ENCODE measurements around the gene VPS37C.
A peak's percentile ranks its signal among the peaks of the same experiment; 100 is the strongest.

VPS37C gene

DNA sequence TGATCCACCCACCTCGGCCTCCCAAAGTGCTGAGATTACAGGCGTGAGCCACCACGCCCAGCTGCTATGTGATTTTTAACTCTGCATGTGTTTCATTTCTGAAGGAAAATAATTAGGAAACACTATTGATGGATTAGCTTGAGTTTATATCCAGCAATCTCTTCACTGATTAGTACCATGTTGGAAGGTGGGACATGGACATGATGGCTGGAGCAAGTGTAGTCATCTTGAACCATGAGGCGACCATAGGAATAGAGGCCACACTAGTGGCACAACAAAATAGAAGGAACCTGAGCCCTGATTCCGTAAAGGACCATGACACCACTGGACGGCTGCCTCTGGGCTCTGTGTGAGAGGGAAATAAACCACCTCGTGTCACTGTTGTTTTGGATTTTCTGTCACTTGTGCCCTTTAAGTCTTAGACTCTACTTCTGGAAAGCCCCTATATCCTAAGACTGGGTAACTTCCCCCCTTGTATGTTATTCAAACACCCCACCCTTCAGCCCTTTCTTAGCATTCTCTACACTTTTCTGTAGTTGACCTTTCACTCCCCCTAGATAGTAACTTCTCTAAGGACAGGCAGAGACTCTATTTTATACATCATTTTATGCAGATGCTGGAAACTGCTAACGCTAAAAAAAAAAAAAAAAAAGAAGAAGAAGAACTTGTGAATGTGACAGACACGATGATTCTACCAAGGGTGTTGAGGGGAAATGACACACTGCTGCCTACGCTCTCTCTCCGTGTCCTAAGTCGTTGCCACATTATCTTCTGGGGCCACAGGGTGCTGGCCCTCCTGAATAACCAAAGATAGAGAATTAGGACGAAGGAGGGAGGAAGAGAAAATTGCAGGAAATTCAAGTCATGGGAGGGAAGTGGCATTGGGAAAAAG, 2.7 kb upstream of the VPS37C start:
- no peaks in the 10 kb centered on the region for H3K27me3 ChIP-seq (ENCODE audit: insufficient read depth, low read depth)
- H3K4me1 ChIP-seq (ENCODE audit: low read depth, poor library complexity, severe bottlenecking): peaks cover 35% of the 10 kb centered on the region
- H3K9ac ChIP-seq: no peak overlapping the region
- no peaks in the 10 kb centered on the region for H3K79me2 ChIP-seq (ENCODE audit: insufficient read depth, low read depth)
- no peak overlapping the region for H2AFZ ChIP-seq (ENCODE audit: low read depth)
- H3K36me3 ChIP-seq (ENCODE audit: insufficient read depth): no peaks in the 10 kb centered on the region
- H3K4me2 ChIP-seq: no peak overlapping the region
- no peak overlapping the region for H3K4me3 ChIP-seq (IDR thresholded peaks at IDR 0.05; ENCODE audit: insufficient read depth, low read depth, low read length)
- H3K27ac ChIP-seq: no peak overlapping the region
- H4K20me1 ChIP-seq (ENCODE audit: insufficient read depth): no peaks in the 10 kb centered on the region
- TF ChIP-seq, protein P1, sequence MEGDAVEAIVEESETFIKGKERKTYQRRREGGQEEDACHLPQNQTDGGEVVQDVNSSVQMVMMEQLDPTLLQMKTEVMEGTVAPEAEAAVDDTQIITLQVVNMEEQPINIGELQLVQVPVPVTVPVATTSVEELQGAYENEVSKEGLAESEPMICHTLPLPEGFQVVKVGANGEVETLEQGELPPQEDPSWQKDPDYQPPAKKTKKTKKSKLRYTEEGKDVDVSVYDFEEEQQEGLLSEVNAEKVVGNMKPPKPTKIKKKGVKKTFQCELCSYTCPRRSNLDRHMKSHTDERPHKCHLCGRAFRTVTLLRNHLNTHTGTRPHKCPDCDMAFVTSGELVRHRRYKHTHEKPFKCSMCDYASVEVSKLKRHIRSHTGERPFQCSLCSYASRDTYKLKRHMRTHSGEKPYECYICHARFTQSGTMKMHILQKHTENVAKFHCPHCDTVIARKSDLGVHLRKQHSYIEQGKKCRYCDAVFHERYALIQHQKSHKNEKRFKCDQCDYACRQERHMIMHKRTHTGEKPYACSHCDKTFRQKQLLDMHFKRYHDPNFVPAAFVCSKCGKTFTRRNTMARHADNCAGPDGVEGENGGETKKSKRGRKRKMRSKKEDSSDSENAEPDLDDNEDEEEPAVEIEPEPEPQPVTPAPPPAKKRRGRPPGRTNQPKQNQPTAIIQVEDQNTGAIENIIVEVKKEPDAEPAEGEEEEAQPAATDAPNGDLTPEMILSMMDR (conservative IDR thresholded peaks at IDR 0.05; ENCODE audit: low read depth, low read length): no peak

DNA sequence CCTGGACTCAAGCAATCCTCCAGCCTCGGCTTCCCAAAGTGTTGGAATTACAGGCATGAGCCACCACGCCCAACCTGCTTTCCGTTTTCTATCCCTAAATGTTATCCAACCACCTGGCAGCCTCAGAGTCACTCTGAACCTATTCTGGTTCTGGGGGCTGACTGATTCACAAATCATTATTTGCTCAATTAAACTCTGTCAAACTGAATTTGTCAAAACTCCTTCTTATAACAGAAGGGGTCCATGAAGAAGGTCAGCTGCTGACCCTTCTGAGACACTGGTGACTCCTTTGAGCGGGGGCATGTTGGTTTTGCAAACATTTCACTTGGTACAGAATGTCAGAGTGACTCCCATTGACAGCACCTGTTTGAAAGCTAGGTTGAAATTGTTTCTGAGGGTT, 1.8 kb upstream of the VPS37C start:
- H3K4me2 ChIP-seq: no peak overlapping the region
- no peak overlapping the region for H3K27ac ChIP-seq
- peaks cover 43% of the 10 kb centered on the region for H3K4me1 ChIP-seq (ENCODE audit: low read depth, poor library complexity, severe bottlenecking)
- TF ChIP-seq, protein P1 (conservative IDR thresholded peaks at IDR 0.05; ENCODE audit: low read depth, low read length): no peak
- no peak overlapping the region for H3K9ac ChIP-seq
- no peaks in the 10 kb centered on the region for H3K79me2 ChIP-seq (ENCODE audit: insufficient read depth, low read depth)
- no peaks in the 10 kb centered on the region for H4K20me1 ChIP-seq (ENCODE audit: insufficient read depth)
- no peaks in the 10 kb centered on the region for H3K27me3 ChIP-seq (ENCODE audit: insufficient read depth, low read depth)
- no peak overlapping the region for H2AFZ ChIP-seq (ENCODE audit: low read depth)
- no peak overlapping the region for H3K4me3 ChIP-seq (IDR thresholded peaks at IDR 0.05; ENCODE audit: insufficient read depth, low read depth, low read length)
- no peaks in the 10 kb centered on the region for H3K36me3 ChIP-seq (ENCODE audit: insufficient read depth)

DNA sequence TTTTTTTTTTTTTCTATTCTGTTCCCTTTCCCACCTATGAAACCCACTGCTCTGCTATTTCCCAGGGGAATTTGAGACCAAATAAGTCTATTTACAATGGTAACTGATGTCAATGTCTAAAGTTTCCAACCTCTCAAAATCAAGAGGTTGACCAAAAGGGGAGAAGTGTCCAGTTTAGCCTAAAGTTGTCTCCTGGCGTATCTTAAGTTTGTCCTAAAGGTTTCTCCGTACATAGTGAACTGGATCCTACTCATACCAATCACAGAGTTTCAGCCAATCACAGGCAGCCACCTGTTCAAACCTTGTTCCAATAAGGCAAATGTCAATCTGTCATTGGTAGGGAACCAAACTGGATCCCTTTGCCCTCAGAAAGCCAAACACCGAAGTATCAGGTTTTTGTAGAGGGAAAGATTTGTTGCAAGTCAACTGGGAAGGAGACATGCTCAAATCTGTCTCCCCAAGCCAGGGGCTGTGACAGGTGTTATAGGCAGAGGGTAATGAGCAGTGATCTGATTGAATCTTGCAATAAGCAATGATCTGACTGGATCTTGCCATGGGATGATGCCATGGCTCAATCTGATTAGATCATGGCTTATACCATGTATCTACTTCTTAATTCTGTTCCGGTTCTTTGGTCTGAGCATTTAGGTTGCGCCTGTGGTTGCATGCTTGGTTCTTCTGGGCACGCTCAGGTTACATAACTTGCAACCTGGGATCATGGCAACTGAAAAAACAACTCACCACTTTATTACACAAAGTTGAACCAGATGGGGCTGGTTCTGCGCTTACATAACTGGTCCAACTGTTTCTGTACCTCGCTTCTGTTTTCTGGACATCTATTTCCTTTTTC, 1.1 kb upstream of the VPS37C start:
- H3K9ac ChIP-seq: peak overlapping the region; percentile 75
- H3K4me3 ChIP-seq (IDR thresholded peaks at IDR 0.05; ENCODE audit: insufficient read depth, low read depth, low read length): no peak overlapping the region
- TF ChIP-seq, protein P1 (conservative IDR thresholded peaks at IDR 0.05; ENCODE audit: low read depth, low read length): no peak
- no peaks in the 10 kb centered on the region for H3K27me3 ChIP-seq (ENCODE audit: insufficient read depth, low read depth)
- H2AFZ ChIP-seq (ENCODE audit: low read depth): peak overlapping the region; percentile 76
- H3K4me2 ChIP-seq: peak overlapping the region; percentile 95
- no peaks in the 10 kb centered on the region for H4K20me1 ChIP-seq (ENCODE audit: insufficient read depth)
- H3K79me2 ChIP-seq (ENCODE audit: insufficient read depth, low read depth): no peaks in the 10 kb centered on the region
- H3K4me1 ChIP-seq (ENCODE audit: low read depth, poor library complexity, severe bottlenecking): peaks cover 40% of the 10 kb centered on the region
- H3K27ac ChIP-seq: peak overlapping the region; percentile 81
- H3K36me3 ChIP-seq (ENCODE audit: insufficient read depth): no peaks in the 10 kb centered on the region

DNA sequence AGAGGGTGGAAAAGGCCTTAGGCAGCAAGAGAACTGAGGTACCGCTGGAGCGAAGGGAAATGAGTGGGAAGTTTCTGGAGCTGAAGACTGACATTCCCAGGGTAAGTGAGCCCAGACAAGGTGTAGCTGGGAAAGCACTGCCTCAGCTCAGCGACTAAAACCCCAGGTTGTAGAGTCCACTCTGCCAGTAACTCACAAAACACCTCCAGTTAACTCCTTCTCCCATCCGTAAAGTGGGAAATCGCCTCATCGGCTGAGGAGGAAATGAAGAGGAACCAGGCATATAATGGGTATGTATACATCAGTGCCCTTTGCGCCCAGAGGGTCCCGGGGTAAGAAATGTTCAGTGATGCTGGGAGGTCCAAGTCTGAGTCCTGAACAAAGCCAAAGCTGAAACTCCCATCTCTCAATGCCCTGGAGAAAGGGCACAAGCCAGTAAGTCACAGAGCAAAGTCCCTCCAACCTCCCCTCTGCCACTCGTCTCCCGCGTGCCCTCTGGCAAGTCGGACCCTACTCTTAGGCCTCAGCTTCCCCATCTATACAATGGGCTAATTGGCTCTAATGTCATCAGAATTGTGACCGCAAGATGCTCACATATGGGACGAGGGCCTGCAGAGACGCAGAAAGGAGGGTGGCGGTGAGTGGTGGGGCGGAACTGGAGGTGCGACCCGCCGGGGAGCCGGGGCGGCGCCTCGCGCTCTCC, 588 bp downstream of the VPS37C start:
- Histone ChIP-seq H2AFZ (ENCODE audit: low read depth) (peak overlapping the region; percentile 50; the same call in 1 of the 2 replicates), H3K4me1 (ENCODE audit: low read depth, poor library complexity, severe bottlenecking) (peaks cover 40% of the 10 kb centered on the region), H3K27ac (peak overlapping the region; percentile 81; the same call in 1 of the 2 replicates)

More for the DNA sequence above, 588 bp downstream of the VPS37C start:
- Histone ChIP-seq H3K9ac (peak overlapping the region; percentile 75; the same call in 1 of the 2 replicates), H3K4me2 (peak overlapping the region; percentile 74), H3K4me3 (IDR thresholded peaks at IDR 0.05; ENCODE audit: insufficient read depth, low read depth, low read length) (no peak overlapping the region), H3K79me2 (ENCODE audit: insufficient read depth, low read depth) (no peaks in the 10 kb centered on the region), H3K27me3 (ENCODE audit: insufficient read depth, low read depth) (no peaks in the 10 kb centered on the region), H4K20me1 (ENCODE audit: insufficient read depth) (no peaks in the 10 kb centered on the region), H3K36me3 (ENCODE audit: insufficient read depth) (no peaks in the 10 kb centered on the region)
- TF ChIP-seq, protein P1 (conservative IDR thresholded peaks at IDR 0.05; ENCODE audit: low read depth, low read length): no peak
